SK-N-SH (cell line): Measurements from ENCODE around the gene CXCL9. TPM values are rescaled to one million over a fixed set of nuclear protein-coding genes. Genes with fewer than 3 reads are reported as not detected.
A peak's percentile ranks its signal among the peaks of the same experiment; 100 is the strongest.

ENCODE experiments used
- CTCF ChIA-PET: fragments of 300-600, 350-600 bp; formaldehyde crosslinking; extraction: SDS; loops from one replicate; lab custom pipeline; 2021; lab: Yijun Ruan, JAX
- POLR2A ChIA-PET: fragments of 350-600 bp; sonication (Branson Sonifier 250); formaldehyde crosslinking; extraction: SDS; loops from one replicate; lab custom pipeline; 2020; ENCODE audit warnings: antibody characterized with exemption, inconsistent platforms; lab: Yijun Ruan, JAX
- DNase-seq: peaks from one replicate; pipeline ENCODE4 v3.0.0; 2012
- H2AFZ ChIP-seq: fragments of 200-600 bp; sonication (generic); 2 replicates; pipeline ENCODE4 v1.8.1; 2016; ENCODE audit warnings: antibody characterized with exemption, mild to moderate bottlenecking, low read depth
- H3F3A ChIP-seq: fragments of 200-600 bp; sonication (generic); replicated peaks from 2 replicates; pipeline ENCODE3; 2016; ENCODE audit warnings: antibody characterized with exemption, mild to moderate bottlenecking; ENCODE audit not compliant: insufficient read depth
- H3K27ac ChIP-seq, 2 experiments: fragments of 200-500 bp in 1 of 2; fragments of 200-600 bp in 1 of 2; sonication (Bioruptor generic) in 1 of 2; sonication (generic), shearing (Covaris generic) in 1 of 2; 2 replicates each; pipeline versions ENCODE4 v1.5.1 to v1.6.1; 2014 to 2016; ENCODE audit warnings: low read depth in 2 of 2, inconsistent platforms in 1 of 2, low read length in 1 of 2, mild to moderate bottlenecking in 1 of 2, mixed read lengths in 1 of 2
- H3K27me3 ChIP-seq: fragments of 200-600 bp; sonication (generic), shearing (Covaris generic); 2 replicates; pipeline ENCODE4 v1.6.1; 2016; ENCODE audit warnings: mixed run types; ENCODE audit not compliant: insufficient read depth
- H3K36me3 ChIP-seq, 2 experiments: fragments of 200-500 bp in 1 of 2; fragments of 200-600 bp in 1 of 2; sonication (Bioruptor generic) in 1 of 2; sonication (generic) in 1 of 2; replicated peaks in 1 of 2; 2 replicates each; pipeline versions ENCODE3 to v1.5.1; 2014 to 2016; ENCODE audit warnings: low read length in 1 of 2, mild to moderate bottlenecking in 1 of 2; ENCODE audit not compliant: insufficient read depth in 2 of 2, control insufficient read depth in 1 of 2
- H3K4me1 ChIP-seq, 2 experiments: fragments of 200-500 bp in 1 of 2; fragments of 200-600 bp in 1 of 2; sonication (Bioruptor generic) in 1 of 2; sonication (generic), shearing (Covaris generic) in 1 of 2; 2 replicates each; pipeline versions ENCODE4 v1.5.1 to v1.6.1; 2014 to 2016; ENCODE audit warnings: low read depth in 1 of 2, low read length in 1 of 2, mixed run types in 1 of 2; ENCODE audit not compliant: insufficient read depth in 2 of 2, control insufficient read depth in 1 of 2
- H3K4me2 ChIP-seq: fragments of 200-600 bp; sonication (generic), shearing (Covaris generic); 2 replicates; pipeline ENCODE4 v1.6.1; 2017; ENCODE audit warnings: mixed run types
- H3K4me3 ChIP-seq, 2 experiments: fragments of 200-500 bp in 1 of 2; fragments of 200-600 bp in 1 of 2; sonication (Bioruptor generic) in 1 of 2; sonication (generic), shearing (Covaris generic) in 1 of 2; 2 replicates each; pipeline versions ENCODE4 v1.5.1 to v1.8.1; 2014 to 2016; ENCODE audit warnings: low read depth in 2 of 2, inconsistent platforms in 1 of 2, low read length in 1 of 2, mild to moderate bottlenecking in 1 of 2, mixed read lengths in 1 of 2, moderate library complexity in 1 of 2
- H3K79me2 ChIP-seq: fragments of 200-600 bp; sonication (generic); 2 replicates; pipeline ENCODE4 v1.8.1; 2017; ENCODE audit warnings: mild to moderate bottlenecking; ENCODE audit not compliant: insufficient read depth
- H3K9ac ChIP-seq: fragments of 200-600 bp; sonication (generic); 2 replicates; pipeline ENCODE4 v1.6.1; 2017; ENCODE audit warnings: mixed run types
- H3K9me2 ChIP-seq: fragments of 200-600 bp; sonication (generic); 2 replicates; pipeline ENCODE4 v1.6.1; 2017; ENCODE audit warnings: mixed run types
- H3K9me3 ChIP-seq: fragments of 200-600 bp; sonication (generic); 2 replicates; pipeline ENCODE4 v1.6.1; 2017; ENCODE audit warnings: mixed run types, mild to moderate bottlenecking, moderate library complexity
- H4K20me1 ChIP-seq: fragments of 200-600 bp; sonication (generic); 2 replicates; pipeline ENCODE4 v1.6.1; 2017; ENCODE audit warnings: mild to moderate bottlenecking, mixed run types; ENCODE audit not compliant: insufficient read depth
- CHD2 ChIP-seq: fragments of 150-350 bp; IDR thresholded peaks from 2 replicates; pipeline ENCODE4 v1.6.1; 2018; ENCODE audit warnings: low read length; ENCODE audit not compliant: partially characterized antibody
- CTCF ChIP-seq: fragments of 200-600 bp; sonication (generic); IDR thresholded peaks from 2 replicates; pipeline ENCODE4 v1.6.1; 2017; ENCODE audit warnings: antibody characterized with exemption, mild to moderate bottlenecking, moderate library complexity
- ELF1 ChIP-seq: IDR thresholded peaks from 2 replicates; pipeline ENCODE4 v1.4.0; 2012
- EP300 ChIP-seq, 2 experiments: IDR thresholded peaks; 2 replicates each; pipeline versions ENCODE4 v1.4.0 to v1.6.1; 2012; ENCODE audit warnings: borderline replicate concordance in 1 of 2, low read depth in 1 of 2, low read length in 1 of 2
- FOXJ3 ChIP-seq: sonication (generic); formaldehyde crosslinking; IDR thresholded peaks from 2 replicates; pipeline ENCODE4 v1.5.1; 2020; ENCODE audit warnings: mild to moderate bottlenecking, missing genetic modification reagents
- GABPA ChIP-seq: IDR thresholded peaks from 2 replicates; pipeline ENCODE4 v1.4.0; 2012; ENCODE audit warnings: low read depth, mild to moderate bottlenecking
- GATA2 ChIP-seq: sonication (generic); formaldehyde crosslinking; IDR thresholded peaks from 2 replicates; pipeline ENCODE4 v1.5.0; 2020; ENCODE audit warnings: mild to moderate bottlenecking, missing genetic modification reagents
- JUND ChIP-seq: IDR thresholded peaks from 2 replicates; pipeline ENCODE4 v1.4.0; 2012
- MXI1 ChIP-seq: IDR thresholded peaks from 2 replicates; pipeline ENCODE4 v1.6.1; 2012; ENCODE audit warnings: mild to moderate bottlenecking, low read depth, low read length, improper control_type of control experiment
- NFIC ChIP-seq: IDR thresholded peaks from 2 replicates; pipeline ENCODE4 v1.4.0; 2012; ENCODE audit warnings: borderline replicate concordance
- NRF1 ChIP-seq: IDR thresholded peaks from 2 replicates; pipeline ENCODE4 v1.6.1; 2012; ENCODE audit warnings: low read depth, mild to moderate bottlenecking, low read length
- PBX3 ChIP-seq: IDR thresholded peaks from 2 replicates; pipeline ENCODE4; 2012
- RAD21 ChIP-seq: IDR thresholded peaks from 2 replicates; pipeline ENCODE4 v1.6.1; 2012; ENCODE audit warnings: mild to moderate bottlenecking, low read length
- RCOR1 ChIP-seq: fragments of 150-350 bp; IDR thresholded peaks from 2 replicates; pipeline ENCODE4 v1.6.1; 2017; ENCODE audit warnings: antibody characterized with exemption, low read length
- RFX5 ChIP-seq: IDR thresholded peaks from 2 replicates; pipeline ENCODE4 v1.6.1; 2012; ENCODE audit warnings: mild to moderate bottlenecking, improper control_type of control experiment, low read length
- RXRA ChIP-seq: IDR thresholded peaks from 2 replicates; pipeline ENCODE4 v1.4.0; 2012; ENCODE audit warnings: low read depth, mild to moderate bottlenecking, borderline replicate concordance
- SIN3A ChIP-seq: IDR thresholded peaks from 2 replicates; pipeline ENCODE4 v1.6.1; 2012; ENCODE audit warnings: low read depth, mild to moderate bottlenecking, low read length, moderate library complexity, borderline replicate concordance
- TEAD4 ChIP-seq: IDR thresholded peaks from 2 replicates; pipeline ENCODE4 v1.4.0; 2012; ENCODE audit warnings: mild to moderate bottlenecking, borderline replicate concordance; ENCODE audit not compliant: insufficient read depth
- USF1 ChIP-seq: IDR thresholded peaks from 2 replicates; pipeline ENCODE4 v1.4.0; 2012; ENCODE audit warnings: low read depth, borderline replicate concordance
- YY1 ChIP-seq: IDR thresholded peaks from 2 replicates; pipeline ENCODE4 v1.4.0; 2012; ENCODE audit warnings: low read depth, mild to moderate bottlenecking
- WGBS: methylation state at CpG from one replicate; pipeline ENCODE4 v1.1.6; 2017; ENCODE audit warnings: low lambda C conversion rate; 5-methylcytosine and 5-hydroxymethylcytosine counted together
- polyA plus RNA-seq, 3 experiments: library from polyadenylated mRNA; depleted of rRNA; stranded (reverse); fragments of >200 nt; gene quantifications; 2 replicates each; pipeline ENCODE4 v1.2.3, GENCODE V29; 2012
- TF ChIP-seq, protein P1 (sequence below): IDR thresholded peaks from 2 replicates; pipeline ENCODE4 v1.6.1; 2012; ENCODE audit warnings: mild to moderate bottlenecking, low read depth, low read length, moderate library complexity
- TF ChIP-seq, protein P2 (sequence below): IDR thresholded peaks from 2 replicates; pipeline ENCODE4 v1.4.0; 2012; ENCODE audit warnings: low read depth, borderline replicate concordance
- TF ChIP-seq, protein P3 (sequence below): fragments of 150-350 bp; IDR thresholded peaks from 2 replicates; pipeline ENCODE4 v1.6.1; 2016; ENCODE audit warnings: mild to moderate bottlenecking, low read depth, low read length

CXCL9 gene
- polyA plus RNA-seq, 1 of the 3 experiments (the other 2 are of a cell fraction) = not detected

- no peak for TF ChIP-seq RXRA
- TF ChIP-seq RCOR1 = no peak
- no peak for TF ChIP-seq NRF1
- TF ChIP-seq SIN3A = no peak
- no peak for TF ChIP-seq USF1
- TF ChIP-seq TEAD4 = no peak
- 0 out of 2 replicates have a peak, but pooled peaks have one; percentile 16 for TF ChIP-seq JUND
- TF ChIP-seq, protein P1, sequence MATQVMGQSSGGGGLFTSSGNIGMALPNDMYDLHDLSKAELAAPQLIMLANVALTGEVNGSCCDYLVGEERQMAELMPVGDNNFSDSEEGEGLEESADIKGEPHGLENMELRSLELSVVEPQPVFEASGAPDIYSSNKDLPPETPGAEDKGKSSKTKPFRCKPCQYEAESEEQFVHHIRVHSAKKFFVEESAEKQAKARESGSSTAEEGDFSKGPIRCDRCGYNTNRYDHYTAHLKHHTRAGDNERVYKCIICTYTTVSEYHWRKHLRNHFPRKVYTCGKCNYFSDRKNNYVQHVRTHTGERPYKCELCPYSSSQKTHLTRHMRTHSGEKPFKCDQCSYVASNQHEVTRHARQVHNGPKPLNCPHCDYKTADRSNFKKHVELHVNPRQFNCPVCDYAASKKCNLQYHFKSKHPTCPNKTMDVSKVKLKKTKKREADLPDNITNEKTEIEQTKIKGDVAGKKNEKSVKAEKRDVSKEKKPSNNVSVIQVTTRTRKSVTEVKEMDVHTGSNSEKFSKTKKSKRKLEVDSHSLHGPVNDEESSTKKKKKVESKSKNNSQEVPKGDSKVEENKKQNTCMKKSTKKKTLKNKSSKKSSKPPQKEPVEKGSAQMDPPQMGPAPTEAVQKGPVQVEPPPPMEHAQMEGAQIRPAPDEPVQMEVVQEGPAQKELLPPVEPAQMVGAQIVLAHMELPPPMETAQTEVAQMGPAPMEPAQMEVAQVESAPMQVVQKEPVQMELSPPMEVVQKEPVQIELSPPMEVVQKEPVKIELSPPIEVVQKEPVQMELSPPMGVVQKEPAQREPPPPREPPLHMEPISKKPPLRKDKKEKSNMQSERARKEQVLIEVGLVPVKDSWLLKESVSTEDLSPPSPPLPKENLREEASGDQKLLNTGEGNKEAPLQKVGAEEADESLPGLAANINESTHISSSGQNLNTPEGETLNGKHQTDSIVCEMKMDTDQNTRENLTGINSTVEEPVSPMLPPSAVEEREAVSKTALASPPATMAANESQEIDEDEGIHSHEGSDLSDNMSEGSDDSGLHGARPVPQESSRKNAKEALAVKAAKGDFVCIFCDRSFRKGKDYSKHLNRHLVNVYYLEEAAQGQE = no peak
- no peak for TF ChIP-seq MXI1
- TF ChIP-seq GABPA = no peak
- TF ChIP-seq PBX3 = peak; percentile 63
- no peak for TF ChIP-seq FOXJ3
- TF ChIP-seq, protein P2, sequence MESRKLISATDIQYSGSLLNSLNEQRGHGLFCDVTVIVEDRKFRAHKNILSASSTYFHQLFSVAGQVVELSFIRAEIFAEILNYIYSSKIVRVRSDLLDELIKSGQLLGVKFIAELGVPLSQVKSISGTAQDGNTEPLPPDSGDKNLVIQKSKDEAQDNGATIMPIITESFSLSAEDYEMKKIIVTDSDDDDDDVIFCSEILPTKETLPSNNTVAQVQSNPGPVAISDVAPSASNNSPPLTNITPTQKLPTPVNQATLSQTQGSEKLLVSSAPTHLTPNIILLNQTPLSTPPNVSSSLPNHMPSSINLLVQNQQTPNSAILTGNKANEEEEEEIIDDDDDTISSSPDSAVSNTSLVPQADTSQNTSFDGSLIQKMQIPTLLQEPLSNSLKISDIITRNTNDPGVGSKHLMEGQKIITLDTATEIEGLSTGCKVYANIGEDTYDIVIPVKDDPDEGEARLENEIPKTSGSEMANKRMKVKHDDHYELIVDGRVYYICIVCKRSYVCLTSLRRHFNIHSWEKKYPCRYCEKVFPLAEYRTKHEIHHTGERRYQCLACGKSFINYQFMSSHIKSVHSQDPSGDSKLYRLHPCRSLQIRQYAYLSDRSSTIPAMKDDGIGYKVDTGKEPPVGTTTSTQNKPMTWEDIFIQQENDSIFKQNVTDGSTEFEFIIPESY = no peak
- no peak for TF ChIP-seq GATA2 (CRISPR knock-in tag)
These were observed 22.2 kb downstream of the CXCL9 start (continued) for GRCh38 chr4:75985116-75985515.

- CTCF ChIA-PET = interaction anchor here (1.2 kb wide), 1 partner anchor 15 kb away, joined by 5 read pairs; no protein-coding TSS in a partner anchor
- TF ChIP-seq RAD21 (no peak), ELF1 (no peak), TEAD4 (no peak), RXRA (no peak), CTCF (no peak), YY1 (no peak), RFX5 (no peak), CHD2 (no peak), JUND (no peak), EP300 (IDR thresholded peaks at IDR 0.05; ENCODE audit: borderline replicate concordance in 1 of 2, low read depth in 1 of 2, low read length in 1 of 2) (no peak), NFIC (no peak), GABPA (no peak)
- TF ChIP-seq, protein P3, sequence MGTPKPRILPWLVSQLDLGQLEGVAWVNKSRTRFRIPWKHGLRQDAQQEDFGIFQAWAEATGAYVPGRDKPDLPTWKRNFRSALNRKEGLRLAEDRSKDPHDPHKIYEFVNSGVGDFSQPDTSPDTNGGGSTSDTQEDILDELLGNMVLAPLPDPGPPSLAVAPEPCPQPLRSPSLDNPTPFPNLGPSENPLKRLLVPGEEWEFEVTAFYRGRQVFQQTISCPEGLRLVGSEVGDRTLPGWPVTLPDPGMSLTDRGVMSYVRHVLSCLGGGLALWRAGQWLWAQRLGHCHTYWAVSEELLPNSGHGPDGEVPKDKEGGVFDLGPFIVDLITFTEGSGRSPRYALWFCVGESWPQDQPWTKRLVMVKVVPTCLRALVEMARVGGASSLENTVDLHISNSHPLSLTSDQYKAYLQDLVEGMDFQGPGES = no peak
These were observed 26.7 kb downstream of the CXCL9 start for GRCh38 chr4:75980576-75980975.

More at GRCh38 chr4:75980576-75980975, 26.7 kb downstream of the CXCL9 start:
- no peak overlapping the region for H3K4me3 ChIP-seq
- no peaks in the 10 kb centered on the region for H3K27me3 ChIP-seq
- no peak for DNase-seq
- no peak overlapping the region for H3K9ac ChIP-seq
- POLR2A ChIA-PET = no interaction called here
- H3K9me3 ChIP-seq = no peaks in the 10 kb centered on the region
- no peaks in the 10 kb centered on the region for H3K9me2 ChIP-seq
- H2AFZ ChIP-seq = no peak overlapping the region
- H4K20me1 ChIP-seq = peaks cover 21% of the 10 kb centered on the region
- H3K4me2 ChIP-seq = no peak overlapping the region
- no peak overlapping the region for H3K27ac ChIP-seq
- H3F3A ChIP-seq = peaks cover 2% of the 10 kb centered on the region
- peaks cover 44 to 58% of the 10 kb centered on the region in 2 experiments for H3K36me3 ChIP-seq
- H3K79me2 ChIP-seq = peaks cover 44% of the 10 kb centered on the region
- peaks cover 0 to 3% of the 10 kb centered on the region in 2 experiments; a peak in 1 of 4 replicates for H3K4me1 ChIP-seq
- WGBS = 93% methylated on average over 4 of the region's 4 CpGs
